Measurements from ENCODE around the gene SGCA.
A peak's percentile ranks its signal among the peaks of the same experiment; 100 is the strongest.

SGCA gene

DNA sequence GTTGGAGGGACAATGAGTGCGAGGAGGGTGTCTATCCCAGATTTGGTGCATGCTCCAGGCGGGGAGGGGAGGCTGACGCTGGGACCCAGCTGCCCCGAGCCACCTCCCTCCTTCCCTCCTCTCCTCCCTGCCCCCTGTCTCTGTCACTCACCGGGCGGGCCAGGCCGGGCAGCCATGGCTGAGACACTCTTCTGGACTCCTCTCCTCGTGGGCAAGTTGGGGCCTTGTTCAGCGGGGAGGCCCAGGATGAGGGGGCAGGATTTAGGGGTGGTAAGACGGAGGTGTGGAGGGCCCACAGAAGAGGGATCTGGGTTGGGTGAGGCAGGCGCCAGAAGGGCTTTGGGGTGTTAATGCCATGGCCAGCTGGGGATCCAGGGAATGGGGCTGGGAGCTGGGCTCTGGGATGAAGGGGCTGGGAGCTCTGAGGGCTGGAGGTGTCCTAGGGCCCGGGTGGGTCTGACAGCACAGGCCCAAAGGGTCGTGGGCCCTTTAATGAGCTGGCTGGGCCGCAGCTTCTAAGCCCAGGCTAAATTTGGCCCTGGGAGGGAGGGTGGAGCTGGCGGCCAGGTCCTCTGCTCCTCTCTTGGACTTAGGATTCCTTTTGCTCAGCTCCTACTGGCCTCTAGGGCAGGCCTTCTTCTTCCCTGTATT is at the start of gene SGCA:
Gene SGCA (plus strand): TSS at position 139 of the 651 bp plus-strand sequence. CDS start 36 bp downstream, at position 175.
- DNase-seq = no peak

- DNase-seq = peak; percentile 62
Observed at GRCh38 chr17:50117202-50118051, 48.4 kb upstream of the SGCA start.

DNA sequence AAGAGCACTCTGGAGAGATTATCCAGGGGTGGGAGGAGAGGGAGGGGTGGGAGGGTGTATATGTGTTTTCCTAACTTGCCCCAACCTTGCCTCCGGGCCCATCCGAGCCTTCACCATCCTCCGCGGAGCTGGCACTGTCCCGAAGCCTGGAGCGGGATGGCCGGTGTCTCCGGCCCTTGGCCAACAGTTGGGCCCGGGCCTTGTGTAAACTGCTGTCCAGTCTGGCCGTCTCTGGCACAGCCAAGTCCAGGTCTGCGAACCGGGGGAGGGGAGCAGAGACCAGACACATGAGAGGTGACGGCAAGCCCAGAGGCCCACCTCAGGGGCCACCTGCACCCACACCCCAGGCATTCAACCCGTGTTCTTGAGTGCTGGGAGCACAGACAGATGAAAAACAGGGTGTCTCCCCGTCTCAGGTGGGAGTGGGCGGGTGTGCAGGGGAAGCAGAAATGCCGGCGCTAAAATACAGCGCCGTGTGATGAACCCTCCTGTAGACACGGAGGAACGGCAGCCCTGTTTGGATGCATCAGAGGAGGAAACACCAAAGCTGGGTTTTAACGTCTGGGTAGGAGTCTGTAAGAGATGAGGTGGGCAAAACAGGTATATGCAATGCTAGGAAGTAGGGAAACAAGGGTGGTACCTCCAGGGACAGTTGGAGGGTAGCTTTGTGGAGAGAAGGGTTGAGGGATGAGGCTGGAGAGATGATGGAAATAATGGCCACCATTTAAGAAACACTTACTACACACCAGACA is 47.6 kb upstream of the SGCA start:
- no peak for DNase-seq

DNA sequence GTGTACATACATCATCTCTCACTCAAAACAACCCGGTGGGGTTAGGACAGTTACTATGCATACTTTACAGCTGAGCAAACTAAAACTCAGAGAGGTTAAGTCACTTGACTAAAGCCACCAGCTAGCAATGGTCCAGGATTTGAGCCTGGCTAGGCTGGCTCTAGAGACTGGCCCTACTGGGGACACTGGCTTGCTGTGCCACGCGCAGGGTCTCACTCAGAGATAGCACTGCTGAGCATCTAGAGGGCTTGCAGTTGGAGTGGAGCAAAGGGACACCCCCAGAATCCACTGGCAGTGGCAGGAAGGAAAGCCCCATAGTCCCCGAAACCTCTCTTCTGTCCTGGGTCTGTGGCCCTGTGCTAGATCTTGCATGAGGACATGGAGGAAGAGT is 47.0 kb upstream of the SGCA start:
- no peak for DNase-seq

GRCh38 chr17:50120475-50121253 is 45.1 kb upstream of the SGCA start:
- no peak for DNase-seq

DNA sequence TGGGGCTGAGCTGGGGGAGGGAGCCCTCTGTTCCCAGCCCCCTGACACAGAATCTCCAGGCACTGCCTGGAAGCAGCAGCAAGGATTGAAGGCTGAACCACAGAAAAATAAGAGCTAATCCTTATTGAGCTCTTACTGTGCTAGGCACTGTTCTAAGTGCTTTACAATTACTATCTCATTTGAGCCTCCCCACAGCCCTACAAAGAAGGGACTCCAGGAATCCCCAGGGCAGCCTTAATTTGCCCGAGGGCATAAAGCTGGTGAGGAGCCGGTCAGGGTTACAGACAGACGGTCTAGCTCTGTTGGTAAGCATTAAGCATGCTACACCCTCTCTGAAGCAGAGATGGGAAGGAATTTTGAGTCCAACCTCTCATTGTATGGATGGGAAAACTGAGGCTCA is 42.9 kb upstream of the SGCA start:
- no peak for DNase-seq

DNA sequence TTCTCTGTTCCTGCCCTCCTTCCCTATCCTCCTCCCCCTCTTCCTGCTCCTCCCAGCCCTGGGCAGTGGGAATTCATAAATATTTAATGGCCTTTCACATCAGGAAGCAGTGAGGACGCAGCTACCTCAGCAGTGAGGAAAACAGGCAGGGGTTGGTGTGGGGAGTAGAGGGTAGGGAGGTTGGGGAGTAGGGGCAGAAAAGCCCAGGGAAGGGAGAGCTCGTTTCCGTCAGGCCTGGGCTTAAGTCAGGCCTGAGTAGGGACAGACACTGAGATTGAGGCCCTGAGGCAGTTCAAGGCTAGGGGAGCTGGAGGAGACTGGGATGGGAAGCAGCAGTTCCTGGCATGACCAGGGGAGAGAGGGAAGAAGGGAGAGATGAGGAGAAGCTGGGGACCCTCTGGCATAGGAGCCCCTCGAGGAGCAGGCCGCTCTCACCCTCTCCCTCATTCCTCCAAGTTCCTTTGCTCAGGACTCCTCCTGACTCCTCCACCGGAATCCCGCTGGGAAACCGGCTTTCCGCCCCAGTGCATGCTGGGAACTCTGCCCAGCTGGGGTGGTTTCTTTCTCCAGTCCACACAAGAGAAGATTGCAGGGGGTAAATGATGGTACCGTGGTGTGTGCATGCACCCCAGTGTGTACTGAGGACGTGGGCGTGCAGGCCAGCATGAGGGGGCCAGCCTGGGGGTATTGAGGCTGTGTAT is 42.0 kb upstream of the SGCA start:
- no peak for DNase-seq

GRCh38 chr17:50125420-50125997 is 40.3 kb upstream of the SGCA start:
- DNase-seq = no peak

GRCh38 chr17:50127697-50128361 is 38.0 kb upstream of the SGCA start:
- no peak for DNase-seq

GRCh38 chr17:50128441-50129352 is 37.1 kb upstream of the SGCA start:
- no peak for DNase-seq

DNA sequence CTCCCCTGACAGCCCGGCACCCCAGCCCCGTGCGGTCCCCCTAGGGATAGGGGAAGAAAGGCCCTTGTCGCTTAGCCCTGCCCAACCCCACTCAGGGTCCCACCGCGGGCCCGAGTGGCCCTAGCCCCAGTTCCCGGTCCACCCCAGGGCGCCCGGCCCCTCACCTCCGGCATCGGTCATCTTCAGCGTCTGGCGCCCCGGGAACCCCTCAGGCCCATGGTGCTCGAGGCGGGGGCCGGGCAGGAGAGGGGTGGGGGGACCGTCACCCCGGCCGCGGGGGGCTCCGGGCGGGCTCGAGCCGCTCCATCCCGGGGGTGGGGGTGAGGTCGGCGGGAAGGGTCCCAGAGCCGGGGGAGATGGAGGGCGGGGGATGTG is 36.5 kb upstream of the SGCA start:
- DNase-seq = no peak

DNA sequence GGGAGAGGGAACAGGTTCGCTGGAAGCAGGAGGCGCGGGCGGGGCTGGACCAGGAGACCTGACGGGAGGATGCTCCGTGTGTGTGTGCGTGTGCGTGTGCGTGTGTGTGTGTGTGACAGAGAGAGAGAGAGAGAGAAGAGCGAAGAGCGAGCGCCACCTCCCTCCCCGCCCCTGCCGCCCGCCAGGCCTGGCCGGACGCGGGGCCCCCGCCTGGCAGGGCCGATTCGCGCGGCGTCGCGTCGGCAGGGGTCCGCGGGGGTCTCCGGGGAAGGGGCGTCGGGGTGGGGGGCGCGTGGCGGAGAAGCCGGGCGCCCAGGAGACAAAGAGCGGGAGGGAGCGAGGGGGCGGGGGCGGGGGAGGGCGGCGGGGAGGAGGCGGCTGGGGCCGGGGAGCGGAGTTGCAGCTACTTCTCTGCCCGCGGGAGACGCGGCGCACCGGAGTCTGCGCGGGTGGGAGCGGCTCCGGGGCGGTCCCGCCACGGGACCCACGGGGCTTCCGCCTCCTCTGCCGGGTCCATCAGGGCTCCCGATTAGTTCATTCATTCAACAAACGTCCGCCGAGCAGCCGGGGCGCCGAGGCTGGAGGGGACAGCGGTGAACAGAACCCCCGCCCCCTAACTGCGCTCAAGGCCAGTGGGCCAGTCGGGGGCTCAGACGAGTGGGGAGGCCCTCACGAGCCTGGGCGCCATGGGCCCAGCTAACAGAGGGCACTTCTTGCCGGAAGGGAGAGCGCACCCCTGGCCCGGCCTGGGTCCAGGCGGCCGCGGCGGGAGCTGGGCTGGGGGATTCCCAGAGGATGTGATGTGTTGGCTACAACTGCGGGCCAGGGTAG is 35.9 kb upstream of the SGCA start, which contains the start of gene SAMD14:
Gene SAMD14 (minus strand): TSS at position 433 of the 831 bp plus-strand sequence. CDS start 5,201 bp downstream, outside the sequence.
- peak; percentile 70 for DNase-seq

DNA sequence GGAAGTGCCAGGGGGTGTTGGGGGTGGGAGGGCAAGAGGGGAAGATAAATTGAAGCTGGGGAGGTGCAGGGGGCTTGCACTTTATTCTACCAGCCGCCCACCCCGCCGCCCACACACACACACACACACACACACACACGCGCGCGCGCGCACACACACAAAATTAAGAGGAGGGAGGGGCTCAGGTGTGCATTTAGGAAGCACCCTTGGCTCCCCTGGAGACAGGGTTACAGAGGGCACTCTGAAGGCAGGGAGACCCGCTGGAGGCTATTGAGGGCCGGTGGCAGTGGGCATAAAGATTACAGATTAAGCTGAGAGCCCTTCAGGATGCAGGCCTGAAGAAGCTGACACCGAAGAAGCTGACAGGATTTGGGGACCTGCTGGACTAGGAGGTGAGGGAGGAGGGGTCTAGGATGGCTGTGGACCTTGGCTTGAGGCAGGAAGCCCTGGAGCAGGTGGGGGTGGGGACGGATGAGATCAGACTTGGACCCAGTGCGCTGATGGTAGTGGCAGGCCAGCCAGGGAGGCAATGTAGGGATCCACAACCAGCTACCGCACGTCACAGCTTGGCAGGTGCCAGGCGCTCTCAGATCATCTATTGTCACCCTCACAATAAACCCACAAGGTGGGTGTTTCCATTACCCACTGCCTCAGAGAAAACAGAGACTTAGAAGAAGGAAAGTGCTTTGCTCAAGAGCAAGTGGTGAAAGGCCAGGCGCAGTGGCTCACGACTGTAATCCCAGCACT is 35.1 kb upstream of the SGCA start:
- DNase-seq = no peak

- DNase-seq = no peak
Observed at GRCh38 chr17:50132104-50132794, 33.6 kb upstream of the SGCA start.

DNA sequence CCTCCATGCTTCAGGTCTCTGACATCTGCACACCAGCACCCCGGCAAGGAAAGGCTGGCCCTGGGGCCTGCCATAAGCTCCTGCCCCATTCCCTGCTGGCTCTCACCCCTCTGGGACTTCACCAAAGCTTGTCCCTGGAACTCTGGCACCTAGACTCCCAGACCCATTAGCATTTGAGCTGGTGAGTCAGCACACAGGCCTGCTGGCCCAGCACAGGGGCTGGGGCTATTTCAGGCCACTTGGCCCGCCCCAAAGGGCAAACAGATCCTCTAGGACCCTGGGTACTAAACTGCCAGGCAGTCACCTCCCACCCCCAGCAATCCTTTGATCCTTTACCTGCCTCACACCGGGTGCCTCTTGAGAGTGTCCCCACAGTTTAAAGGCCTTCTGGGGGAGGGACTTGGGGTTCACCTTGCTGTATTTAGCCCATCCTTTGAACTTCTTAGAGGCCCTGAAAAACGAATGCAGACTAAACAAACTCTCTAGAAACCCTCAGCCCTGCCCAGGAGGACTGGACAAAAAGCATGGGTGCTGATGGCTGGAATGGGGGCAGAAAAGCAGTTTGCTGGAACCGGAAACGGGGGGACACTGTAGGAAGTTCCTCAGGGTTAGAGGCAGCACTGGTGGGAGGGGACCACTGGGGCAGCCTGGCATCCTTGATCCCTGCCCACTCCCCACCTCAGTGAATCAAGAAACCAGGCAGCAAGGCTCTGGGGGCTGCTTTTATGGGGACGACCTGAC is 32.6 kb upstream of the SGCA start:
- DNase-seq = no peak

GRCh38 chr17:50133769-50134099 is 32.1 kb upstream of the SGCA start:
- no peak for DNase-seq
